Stimulated activated CD4-positive, alpha-beta T cell treated with anti-CD3 and anti-CD28 coated beads, Interleukin-15, amount 100 ng/mL, for 1 hour (primary cell): ENCODE measurements around the gene DIPK1B.
A peak's percentile ranks its signal among the peaks of the same experiment; 100 is the strongest.

Experiments
- DNase-seq, 2 donors: peaks; one replicate each; pipeline ENCODE4 v3.0.0-alpha.2; 2020; ENCODE audit warnings: low read depth in 1 of 2, low spot score in 1 of 2

Gene DIPK1B

DNA sequence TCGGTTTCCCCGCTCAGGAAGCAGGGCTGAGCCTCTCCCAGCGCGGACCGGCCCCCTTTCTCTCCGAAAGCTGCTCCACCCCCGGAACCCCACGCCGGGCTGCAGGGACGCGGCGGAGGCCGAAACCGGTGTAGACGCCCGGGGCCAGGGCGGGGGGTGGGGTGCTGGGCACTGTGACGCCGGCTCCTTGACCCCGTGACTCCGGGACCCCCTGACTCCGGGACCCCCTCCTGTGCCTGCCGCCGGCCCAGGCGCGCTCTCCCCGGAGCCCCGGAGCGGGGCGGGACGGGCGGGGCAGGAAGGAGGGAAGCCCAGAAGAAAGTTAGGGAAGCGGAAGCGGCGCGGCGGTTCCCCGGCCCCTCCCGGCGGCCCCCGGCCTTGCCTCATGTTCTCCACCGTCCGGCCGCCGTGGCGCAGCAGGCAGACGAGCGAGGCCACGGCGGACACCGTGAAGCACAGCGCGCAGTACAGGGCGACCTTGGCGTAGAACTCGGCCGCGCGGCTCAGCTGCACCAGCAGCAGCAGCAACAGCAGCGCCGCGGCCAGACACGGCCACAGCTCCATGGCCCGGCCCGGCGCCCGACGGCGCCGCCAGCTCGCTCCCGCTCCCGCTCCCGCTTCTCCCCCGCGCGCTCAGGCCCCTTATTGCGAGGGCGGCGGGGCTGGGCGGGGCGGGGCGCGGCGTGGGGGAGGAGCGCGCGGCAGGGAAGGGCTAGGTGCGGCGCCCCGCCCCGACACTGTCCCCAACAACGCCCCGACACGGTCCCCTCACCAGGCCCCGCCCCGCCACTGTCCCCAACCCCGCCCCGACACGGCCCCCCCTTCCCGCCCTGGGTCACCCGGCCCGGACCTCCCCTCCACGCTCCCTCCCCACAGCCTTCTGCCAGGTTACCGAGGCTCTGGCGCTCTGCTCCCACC, 25.3 kb upstream of the DIPK1B start, which contains the start of gene AGPAT2:
Gene AGPAT2 (minus strand): TSS at position 664 of the 918 bp plus-strand sequence. CDS start 100 bp downstream, at position 564.
- DNase-seq, result peak; percentile 29 to 52

DNA sequence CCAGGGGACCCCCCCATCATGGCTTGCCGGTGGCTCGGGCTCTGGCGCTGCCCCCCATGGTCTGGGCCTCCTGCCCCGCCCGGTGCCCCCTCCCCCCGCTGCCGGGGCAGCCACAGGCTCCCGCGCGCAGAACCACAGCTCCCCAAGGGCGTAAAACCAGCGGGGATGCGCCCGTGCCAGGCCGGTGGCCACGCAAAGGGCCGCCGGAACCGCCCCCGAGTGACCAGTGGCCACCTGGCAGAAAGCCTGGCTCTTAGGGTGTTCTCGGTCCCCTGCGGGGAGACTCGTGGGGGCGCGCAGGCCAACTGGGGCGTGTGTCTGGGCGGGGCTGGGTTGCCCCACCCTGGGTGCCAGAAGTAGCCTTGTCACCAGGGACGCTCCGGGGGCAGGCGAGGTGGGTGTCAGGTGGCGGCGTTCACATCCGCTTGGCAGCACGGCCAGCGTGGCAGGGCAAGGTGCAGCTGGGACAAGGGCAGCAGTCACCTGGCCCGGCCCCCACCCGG, 24.6 kb upstream of the DIPK1B start:
- DNase-seq, result no peak

DNA sequence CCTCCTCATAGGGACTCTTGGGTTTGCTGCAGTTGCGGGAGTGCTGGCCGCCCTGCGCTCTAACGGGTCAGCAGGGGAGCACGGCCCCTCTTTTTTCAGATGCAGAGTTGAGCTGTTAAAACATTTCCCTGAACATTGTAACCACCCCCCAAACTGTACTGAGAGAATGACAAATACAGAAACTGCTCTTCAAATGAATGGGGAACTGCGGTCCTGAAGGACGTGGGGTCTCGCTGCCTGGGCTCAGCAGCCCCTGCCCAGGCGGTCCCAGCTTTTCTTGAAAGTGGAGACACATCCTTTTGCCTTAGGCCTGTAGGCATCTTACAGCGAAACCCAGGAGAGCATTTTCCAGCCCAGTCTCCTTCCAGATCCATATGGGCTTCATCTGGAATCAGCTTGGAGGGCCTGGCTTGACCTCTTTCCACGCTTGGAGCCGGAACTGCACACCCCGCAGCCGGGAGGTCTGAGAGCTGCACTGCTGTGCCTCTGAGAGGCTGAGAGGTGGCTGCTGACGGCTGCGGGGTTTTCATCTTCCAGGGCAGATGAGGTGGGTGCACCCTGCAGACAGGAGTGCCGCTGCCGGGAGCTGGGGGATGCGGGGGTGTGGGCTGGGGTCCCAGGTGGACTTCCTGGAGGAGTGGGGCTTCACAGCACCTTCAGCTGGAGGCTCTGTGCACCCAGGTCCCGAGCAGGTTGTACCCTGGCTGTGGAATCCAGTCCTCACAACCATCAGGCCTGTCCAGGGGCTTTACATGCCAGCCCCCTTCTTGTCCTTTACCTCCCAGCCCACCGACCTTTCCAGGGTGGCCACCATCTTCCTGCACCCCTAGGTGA, 23.9 kb upstream of the DIPK1B start:
- no peak for DNase-seq

DNA sequence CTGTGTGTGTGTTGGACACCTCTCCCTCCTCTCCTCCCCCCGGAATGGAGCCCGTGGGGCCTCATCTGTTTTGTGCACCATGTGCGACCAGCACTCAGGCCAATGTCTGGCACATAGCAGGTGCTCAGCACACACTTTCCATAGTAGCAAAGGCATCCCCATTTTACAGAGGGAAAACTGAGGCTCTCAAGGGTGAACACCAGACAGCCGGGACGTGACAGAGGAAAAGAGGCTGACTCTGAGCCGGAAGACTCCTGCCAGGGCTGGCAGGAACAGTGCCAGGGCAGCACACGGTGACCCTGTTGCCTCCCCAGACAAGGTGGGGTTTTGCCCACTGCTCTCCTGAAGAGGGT, 23.3 kb upstream of the DIPK1B start:
- no peak for DNase-seq

DNA sequence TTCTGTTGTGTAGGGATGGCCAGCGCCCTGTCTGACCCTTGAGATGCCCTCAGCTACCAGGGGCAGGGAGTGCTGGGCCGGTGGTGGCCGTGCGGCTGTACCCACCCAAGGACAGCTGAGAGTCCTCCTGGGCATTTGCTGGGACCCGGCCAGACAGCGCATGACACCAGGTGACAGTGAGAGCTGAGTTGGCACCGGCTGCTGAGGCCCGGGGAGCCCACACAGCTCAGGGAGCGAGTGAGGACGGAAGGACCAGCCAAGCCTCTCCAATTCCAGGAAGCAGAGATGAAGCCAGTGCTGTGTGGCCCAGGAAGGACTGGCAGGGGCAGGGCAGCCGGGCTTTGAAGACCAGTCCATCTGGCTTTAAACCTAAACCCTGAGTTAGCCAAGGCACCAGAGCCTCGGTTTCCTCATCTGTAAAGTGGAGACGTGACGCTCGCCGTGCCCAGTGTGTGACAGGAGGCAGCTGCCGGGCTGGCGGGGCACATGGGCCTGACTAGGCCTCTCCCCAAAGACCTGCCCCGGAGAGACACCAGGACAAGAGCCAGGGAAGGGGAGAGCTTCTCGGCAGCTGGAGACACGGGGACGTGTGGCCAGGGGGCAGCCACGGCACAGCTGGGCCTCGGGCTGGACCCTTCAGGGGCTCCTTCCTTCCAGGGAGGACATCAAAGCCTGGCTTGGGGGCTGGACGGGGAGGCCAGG, 22.1 kb upstream of the DIPK1B start:
- no peak for DNase-seq

DNA sequence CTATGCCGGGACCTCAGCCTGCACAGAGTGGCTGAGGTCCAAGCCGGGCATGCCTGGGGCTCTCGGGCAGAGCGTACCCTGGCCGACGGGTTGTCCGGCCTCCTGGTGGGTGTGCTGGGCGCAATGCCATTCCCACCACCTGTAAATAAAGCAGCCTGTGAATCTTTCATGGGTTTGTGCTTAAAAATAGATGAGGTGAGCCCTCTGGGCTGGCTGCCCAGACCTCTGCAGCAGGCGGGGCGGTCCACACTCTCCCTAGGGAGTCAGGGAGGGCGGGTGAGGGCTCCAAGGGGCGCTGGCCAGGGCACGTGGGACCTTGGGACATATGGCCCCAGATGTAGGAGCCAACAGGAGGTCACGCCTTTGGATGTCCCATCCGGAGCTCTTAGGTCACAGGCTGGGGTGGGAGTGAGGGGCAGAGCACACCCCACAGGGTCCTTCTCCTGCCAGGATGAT, 21.5 kb upstream of the DIPK1B start:
- no peak for DNase-seq

DNA sequence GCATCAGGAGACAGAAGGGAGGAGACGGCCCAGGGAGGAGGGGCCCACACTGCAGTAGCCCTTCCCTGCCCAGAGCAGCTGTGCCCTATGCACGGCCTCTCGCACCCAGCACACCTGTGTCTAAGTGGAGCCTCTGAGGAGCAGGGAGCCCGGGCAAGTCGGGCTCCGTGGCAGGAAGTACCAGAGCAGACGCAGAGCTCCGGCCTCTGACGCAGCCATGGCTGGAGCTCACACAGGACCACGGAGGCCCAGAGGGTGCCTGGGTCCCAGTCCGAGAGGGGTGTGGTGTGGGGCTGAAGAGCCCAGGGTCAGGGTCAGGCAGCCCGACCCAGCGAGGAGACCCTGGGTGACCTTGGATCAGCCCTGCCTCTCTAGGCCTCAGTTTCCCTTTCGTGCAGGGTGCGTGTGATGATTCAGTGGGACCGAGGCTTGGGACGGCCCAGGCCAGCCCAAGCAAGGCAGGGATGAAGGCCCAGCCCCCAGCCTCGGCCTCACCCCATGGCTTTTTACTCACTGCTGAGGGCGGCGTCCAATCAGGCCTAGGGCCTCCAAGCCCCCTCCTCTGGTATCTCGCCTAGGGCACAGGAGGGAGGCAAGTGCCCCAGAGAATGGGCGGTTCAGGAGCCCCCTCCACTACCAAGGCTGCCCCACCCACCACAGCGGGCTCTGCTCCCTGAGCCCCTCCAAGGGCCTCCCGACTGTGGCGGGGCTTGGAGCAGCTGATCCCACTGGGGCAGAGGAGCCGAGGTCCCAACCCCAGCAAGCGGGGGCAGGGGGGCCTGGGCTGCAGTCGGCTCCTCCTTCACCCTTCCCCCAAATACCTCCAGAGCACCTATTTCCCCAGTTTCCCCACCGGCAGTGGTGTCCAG, 20.8 kb upstream of the DIPK1B start:
- DNase-seq, result no peak

DNA sequence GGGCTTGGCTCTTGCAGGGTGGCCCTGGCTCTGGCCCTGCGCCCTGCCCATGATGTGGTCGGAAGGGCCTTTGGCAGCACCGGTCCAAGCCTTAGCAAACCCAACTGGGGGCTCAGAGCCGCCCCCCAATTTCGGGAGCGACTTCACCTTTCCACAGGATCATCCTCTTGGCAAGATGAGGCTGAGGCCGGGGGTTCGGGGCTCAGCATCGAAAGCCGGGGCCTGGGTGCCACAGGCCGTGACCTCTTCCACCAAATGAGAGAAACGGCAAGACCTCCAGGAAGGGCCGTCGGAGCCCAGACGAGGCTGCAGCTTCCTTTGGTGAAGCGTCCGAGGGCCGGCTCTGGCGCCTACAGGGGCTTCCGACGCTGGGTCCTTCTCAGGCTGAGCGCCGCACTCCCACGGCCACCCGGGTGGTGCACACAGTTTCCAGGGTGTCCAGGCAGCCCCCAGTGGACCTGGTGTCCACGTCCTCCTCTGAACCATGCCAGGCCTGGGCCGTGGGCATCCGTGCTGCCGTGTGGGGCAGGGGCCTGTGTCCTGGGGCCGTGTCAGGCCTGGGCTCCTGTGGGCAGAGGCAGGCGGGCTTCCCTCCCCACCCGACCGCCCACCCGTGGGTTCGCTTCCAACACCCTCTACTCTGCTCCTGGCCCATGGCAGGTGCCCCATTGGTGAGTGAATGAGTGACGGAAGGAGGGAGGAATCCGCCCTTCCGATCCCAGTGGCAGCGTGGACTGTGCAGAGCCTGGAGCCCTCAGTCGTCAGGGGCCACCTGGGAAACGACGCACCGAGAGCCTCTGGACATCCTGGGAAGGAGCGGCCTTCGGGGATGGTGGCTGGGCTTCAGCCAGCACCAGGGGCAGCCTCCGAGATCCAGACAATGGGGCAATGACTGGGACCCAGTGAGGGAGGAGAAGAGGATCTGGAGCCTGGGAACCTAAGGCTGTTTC, 19.9 kb upstream of the DIPK1B start:
- no peak for DNase-seq

DNA sequence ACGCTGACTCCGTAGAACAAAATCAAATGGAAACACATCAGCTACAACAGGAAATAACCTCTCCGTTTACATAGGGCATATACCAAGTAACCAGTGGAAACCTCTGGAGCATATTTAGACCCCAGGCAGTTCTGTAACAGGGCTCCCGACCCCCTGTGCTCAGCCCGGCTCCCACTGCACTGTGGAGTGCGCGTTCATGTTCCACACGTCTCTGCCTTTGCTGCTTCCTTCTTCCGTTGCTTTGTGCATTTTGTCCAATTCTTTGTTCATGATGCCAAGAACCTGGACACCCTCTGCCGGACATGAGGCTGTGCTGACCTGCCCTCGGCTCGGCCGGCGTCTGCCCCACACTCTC, 19.3 kb upstream of the DIPK1B start:
- DNase-seq, result no peak

DNA sequence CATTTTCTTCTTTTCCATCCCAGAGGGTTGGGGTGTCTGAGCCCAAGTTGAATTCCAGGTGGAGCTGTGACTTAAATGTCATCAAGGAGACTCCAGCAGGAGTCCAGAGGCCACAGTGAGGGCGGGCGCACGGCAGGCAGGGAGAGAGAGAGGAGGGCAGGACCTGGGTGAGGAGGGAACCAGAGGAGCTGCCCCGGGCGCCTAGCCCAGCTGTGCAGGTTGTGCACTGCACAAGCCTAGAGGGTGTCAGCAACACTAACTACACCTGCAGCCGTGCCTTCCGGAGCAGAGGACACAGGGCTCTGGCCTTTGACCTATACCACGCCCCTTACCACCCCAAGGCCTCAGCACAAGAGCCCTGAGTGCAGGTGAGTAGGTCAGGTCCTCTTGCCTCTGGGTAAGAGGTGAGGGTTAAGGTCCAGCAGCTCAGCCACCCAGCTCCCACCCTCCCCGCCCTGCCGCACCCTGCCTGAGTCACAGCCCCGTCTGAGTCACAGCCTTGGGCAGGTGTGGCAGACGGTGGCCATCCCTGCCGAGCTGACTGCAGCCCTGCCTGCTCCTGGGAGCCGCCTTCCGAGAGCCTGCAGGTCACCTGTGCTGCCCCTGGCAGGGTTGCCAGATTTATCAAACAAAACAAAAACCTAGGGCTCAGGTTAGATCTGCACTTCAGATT, 18.7 kb upstream of the DIPK1B start:
- DNase-seq, result no peak

DNA sequence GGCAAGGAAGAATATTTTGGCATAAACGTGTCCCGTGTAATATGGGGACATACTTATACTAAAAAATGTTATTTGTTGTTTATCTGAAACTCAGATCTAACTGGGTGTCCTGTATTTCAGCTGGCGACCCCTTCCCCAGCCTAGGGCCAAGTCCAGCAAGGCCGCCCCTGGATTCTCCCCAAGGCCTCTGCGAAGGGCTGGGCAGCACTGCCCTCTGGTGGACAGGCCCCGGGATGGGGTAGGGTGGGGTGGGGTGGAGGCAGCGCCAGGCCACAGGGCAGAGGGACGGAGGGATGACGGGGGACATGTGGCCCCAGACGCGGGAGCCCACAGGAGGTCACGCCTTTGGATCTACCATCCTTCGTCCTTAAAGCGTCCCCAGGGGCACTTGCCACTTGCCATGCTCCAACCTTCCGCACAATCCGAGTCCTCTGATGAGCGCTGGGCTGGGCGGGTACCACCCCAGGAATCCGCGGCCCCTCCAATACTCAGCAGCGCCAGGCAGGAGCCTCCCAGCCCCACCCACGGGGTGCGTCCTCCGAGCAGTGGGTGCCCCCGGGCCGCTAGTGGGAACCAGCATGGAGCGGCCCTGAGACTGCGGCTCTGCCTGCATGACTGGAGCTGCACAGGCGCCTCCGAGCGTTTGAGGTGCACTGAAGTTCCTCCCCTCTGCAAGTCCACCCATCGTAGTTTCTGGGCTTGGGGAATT, 18.1 kb upstream of the DIPK1B start:
- no peak for DNase-seq

DNA sequence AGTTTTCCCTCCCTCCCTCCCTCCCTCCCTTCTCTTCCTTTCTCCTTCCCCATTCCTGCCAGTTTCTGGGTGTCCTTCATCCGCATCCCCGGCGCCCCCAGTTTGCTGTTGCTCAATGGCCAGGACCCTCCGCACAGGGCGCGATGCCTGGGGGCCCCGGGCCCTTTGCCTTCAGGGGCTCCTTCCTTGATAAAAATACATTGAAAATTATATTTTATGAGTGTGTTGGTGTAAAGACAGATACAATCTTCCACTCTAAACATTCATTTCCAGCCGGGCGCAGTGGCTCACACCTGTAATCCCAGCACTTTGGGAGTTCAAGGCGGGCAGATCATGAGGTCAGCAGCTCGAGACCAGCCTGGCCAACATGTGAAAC, 17.5 kb upstream of the DIPK1B start:
- DNase-seq, result no peak

DNA sequence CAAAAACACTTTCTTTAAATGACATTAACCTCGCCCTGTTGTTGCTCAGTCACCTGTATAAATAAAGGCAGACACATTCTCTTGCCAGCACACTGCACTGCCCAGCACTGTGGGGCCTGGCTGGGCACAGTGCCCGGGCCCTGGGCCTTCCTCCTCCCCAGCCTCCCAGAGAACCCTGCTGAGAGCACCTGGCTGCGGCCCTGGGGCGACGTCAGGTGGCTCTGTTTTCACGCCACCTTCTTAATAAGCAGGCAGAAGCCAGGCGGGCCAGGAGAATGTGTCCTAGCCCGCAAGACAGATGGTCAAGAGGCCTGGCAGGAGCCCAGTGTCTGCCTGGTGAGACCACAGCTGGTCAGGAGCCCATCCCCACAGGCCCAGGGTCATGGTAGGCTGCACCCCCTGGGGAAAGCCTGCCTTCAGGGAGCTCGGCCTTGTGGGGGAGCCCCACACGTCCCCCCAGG, 16.9 kb upstream of the DIPK1B start:
- no peak for DNase-seq

DNA sequence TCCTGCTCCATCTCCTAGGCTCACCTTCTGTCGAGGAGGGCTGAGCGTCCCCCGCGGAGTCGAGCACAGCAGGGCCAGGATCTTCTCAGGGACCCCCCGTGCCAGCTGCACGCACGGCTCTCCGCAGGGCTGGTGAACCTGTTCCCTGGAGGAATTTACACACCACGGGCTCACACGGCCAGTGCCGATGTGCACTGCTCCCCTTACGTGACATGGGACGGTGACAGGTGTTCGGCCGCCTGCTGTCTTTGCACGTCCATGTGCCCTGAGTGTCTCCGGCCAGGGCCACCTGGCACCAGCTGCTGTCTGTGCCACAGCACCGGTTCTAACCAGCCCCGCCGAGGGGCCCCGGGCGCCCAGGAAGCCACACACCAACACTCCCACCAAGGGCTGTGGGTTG, 16.4 kb upstream of the DIPK1B start:
- DNase-seq, result no peak

DNA sequence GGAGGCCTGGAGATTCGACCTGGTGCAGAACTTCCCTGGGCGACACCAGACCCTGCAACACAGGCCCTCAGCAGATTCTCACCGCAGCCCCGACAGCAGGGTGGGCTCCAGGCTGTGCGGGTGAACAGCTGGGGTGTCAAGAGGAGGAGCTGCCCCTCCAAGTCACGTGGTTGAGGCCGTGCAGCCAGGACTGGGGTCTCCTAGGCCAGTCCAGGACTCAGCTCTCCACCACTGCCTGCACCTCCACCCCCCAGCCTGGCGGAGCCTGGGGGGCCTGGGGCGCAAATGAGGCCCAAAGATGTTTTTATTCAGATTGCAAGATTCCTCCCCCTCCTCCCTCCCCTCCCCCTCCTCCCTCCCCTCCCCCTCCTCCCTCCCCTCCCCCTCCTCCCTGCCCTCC, 15.9 kb upstream of the DIPK1B start:
- DNase-seq, result no peak

DNA sequence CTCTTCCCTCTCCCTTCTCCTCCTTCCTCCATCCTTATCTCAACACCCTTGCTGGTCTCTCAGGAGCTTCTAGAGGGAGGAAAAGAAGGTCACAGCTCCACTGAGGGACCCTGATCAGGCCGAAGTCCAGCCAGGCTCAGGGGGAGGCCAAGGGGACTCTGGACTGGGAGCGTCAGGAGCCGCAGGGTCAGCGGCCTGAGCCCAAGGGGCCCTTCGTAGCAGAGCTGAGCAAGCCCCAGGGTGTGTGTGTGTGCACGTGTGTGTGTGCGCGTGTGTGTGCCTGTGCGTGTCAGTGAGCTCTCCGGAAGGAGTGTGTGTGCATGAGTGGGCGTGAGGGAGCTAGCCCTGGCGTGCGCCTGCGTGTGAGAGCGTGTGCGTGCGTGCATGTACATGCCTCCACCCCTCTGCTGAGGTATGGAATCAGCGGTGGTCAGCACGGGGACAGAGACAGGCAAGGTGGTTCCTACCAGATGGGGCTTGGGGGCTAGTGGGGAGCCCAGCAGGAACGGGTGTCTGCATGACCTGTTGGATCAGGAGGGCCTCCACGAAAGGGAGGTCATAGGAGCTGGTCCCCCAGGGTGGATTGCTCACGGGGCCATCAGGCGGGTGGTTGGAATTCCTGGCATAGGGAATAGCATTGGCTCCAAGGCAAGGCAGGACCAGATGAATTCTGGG, 15.1 kb upstream of the DIPK1B start:
- no peak for DNase-seq

DNA sequence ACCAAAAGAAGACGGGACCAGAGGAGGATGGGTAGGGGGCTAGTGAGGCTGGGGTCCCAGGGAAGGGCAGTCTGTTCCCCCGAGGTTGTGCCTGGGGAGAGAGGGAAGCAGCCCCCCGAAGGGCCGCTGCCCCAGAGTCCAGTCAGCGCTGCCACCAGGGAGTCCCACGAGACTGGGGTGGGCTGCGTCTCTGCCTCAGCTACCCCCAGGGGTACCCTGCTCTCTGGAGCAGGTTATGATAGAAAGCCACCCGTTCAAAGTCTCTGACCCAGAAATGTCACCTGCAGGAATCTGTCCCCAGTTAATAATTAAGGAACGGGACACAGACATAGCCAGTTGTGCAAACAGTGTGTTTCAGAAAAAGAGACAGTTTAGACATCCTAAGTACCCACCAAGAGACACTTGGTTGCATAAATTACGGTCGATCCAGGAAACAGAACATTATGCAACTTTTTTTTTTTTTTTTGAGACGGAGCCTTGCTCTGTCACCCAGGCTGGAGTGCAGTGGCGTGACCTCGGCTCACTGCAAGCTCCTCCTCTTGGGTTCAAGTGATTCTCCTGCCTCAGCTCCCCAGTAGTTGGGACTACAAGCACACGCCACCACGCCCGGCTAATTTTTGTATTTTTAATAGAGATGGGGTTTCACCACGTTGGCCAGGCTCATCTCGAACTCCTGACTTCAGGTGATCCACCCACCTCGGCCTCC, 14.4 kb upstream of the DIPK1B start:
- no peak for DNase-seq
